ENCODE results near the gene FBH1. TPM values are rescaled to one million over a fixed set of nuclear protein-coding genes. Genes with fewer than 3 reads are reported as not detected.

Gene FBH1
- total and polyA plus RNA-seq, 9 of the 15 experiments (the other 6 are each of a cell fraction or from before 2014, with no cell fraction given), result 13.4 to 108 (median 77.8) TPM

GRCh38 chr10:5942474-5942873 is 52.4 kb downstream of the FBH1 start:
- no peak overlapping the region for H3K4me2 ChIP-seq (ENCODE audit: insufficient read depth, low read length)
- no peak overlapping the region for H3K4me3 ChIP-seq
- no peak for DNase-seq (ENCODE audit: extremely low read depth in 1 of 4, low spot score in 3 of 4)
- no peak for ATAC-seq
- intact Hi-C loops (cut with micrococcal nuclease), result no loop called here
- TF ChIP-seq FOXK2 (conservative IDR thresholded peaks at IDR 0.05 in 1 of 2, IDR thresholded peaks at IDR 0.05 in 1 of 2; ENCODE audit: low read depth in 2 of 2), result no peak
- TF ChIP-seq ZSCAN32 (CRISPR knock-in tag; IDR thresholded peaks at IDR 0.05), result no peak
- no peak for TF ChIP-seq FOXK1 (CRISPR knock-in tag; IDR thresholded peaks at IDR 0.05; ENCODE audit: borderline replicate concordance)
- TF ChIP-seq ZNF184 (CRISPR knock-in tag; IDR thresholded peaks at IDR 0.05), result no peak
- no peak for TF ChIP-seq HDAC8 (tag; IDR thresholded peaks at IDR 0.05)
- no peak for TF ChIP-seq NCOA6 (IDR thresholded peaks at IDR 0.05)
- no peak for TF ChIP-seq PPARD (CRISPR knock-in tag; IDR thresholded peaks at IDR 0.05)
- no peak for TF ChIP-seq CBX2 (IDR thresholded peaks at IDR 0.05; ENCODE audit: insufficient read depth, low read length, poor library complexity, severe bottlenecking)
- TF ChIP-seq TFAM (CRISPR knock-in tag; conservative IDR thresholded peaks at IDR 0.05), result no peak
- no peaks in the 10 kb centered on the region for H3K9me3 ChIP-seq (replicated peaks; ENCODE audit: control insufficient read depth, insufficient read depth, low read depth, low read length)
- 89% methylated on average over 12 of the region's 16 CpGs for WGBS (ENCODE audit: insufficient coverage, low coverage, missing lambda C conversion rate)
- no TSS peak for BruUV-seq (replicated peaks)
- no peak for FAIRE-seq
- no peak overlapping the region for H3K27ac ChIP-seq (ENCODE audit: extremely low read depth, low read depth, low read length)
- no peaks in the 10 kb centered on the region for H4K20me1 ChIP-seq (replicated peaks; ENCODE audit: control insufficient read depth, insufficient read depth, low read length)
- peaks cover 15% of the 10 kb centered on the region; the same call in 2 of the 3 replicates for H3K36me3 ChIP-seq (ENCODE audit: control insufficient read depth, insufficient read depth, low read length)
- H3K9me1 ChIP-seq (ENCODE audit: control insufficient read depth, insufficient read depth, low read length), result no peaks in the 10 kb centered on the region
- no peak overlapping the region for H2AFZ ChIP-seq (ENCODE audit: low read depth, low read length)
- H3K79me2 ChIP-seq (ENCODE audit: control insufficient read depth, insufficient read depth, low read length), result no peaks in the 10 kb centered on the region
- H3K27me3 ChIP-seq (ENCODE audit: control insufficient read depth in 2 of 2, insufficient read depth in 2 of 2, low read length in 2 of 2), result no peaks in the 10 kb centered on the region
- ChIA-PET POLR2A (interaction anchor here (0.7 to 1.1 kb wide), 3 partner anchors 11 to 144 kb away, joined by 3 read pairs; no protein-coding TSS in a partner anchor), CTCF (ENCODE audit: low intra/inter-chr PET ratio) (interaction anchor here (0.7 kb wide), 1 partner anchor 101 kb away, joined by 7 read pairs; no protein-coding TSS in a partner anchor)
- H3K4me1 ChIP-seq (replicated peaks in 1 of 2; ENCODE audit: control insufficient read depth in 2 of 2, insufficient read depth in 2 of 2, low read length in 2 of 2), result peaks cover 17 to 38% of the 10 kb centered on the region in 2 experiments; a peak in 4 of 5 replicates
- in situ Hi-C loops (cut with MboI), result loop anchor here (25.0 kb wide), 1 partner anchor 445 kb away; no protein-coding TSS in a partner anchor
- peak overlapping the region in 1 of 2 experiments; percentile 55; a peak in 1 of 4 replicates for H3K9ac ChIP-seq (ENCODE audit: insufficient read depth in 1 of 2, low read depth in 2 of 2, low read length in 2 of 2)

Data from K562 (cell line).